Kidney (tissue), 14 donors: Measurements from ENCODE around the gene ARL6IP1. TPM values are rescaled to one million over a fixed set of nuclear protein-coding genes. Genes with fewer than 3 reads are reported as not detected.

Experiments used
- DNase-seq, 5 donors: peaks; one replicate each; pipeline ENCODE4 v3.0.0-alpha.2; 2013 to 2020
- FAIRE-seq: peaks from 2 replicates; lab custom pipeline; 2012; peaks lifted over from hg19 to GRCh38; lab: Jason Lieb, UNC
- H3K27ac ChIP-seq, 2 donors: one replicate each; pipeline ENCODE4 v1.7.0; 2013; ENCODE audit warnings: low read depth in 2 of 2, low read length in 2 of 2, inconsistent platforms in 1 of 2
- H3K27me3 ChIP-seq: one replicate; pipeline ENCODE4 v1.7.1; 2013; ENCODE audit warnings: low read length, inconsistent platforms; ENCODE audit not compliant: control insufficient read depth, insufficient read depth
- H3K36me3 ChIP-seq, 3 donors: one replicate each; pipeline versions ENCODE4 v1.7.0 to v1.7.1; 2013; ENCODE audit warnings: low read length in 3 of 3, control low read depth in 1 of 3, inconsistent platforms in 1 of 3; ENCODE audit not compliant: insufficient read depth in 3 of 3, control insufficient read depth in 2 of 3
- H3K4me1 ChIP-seq, 3 donors: one replicate each; pipeline versions ENCODE4 v1.7.0 to v1.7.1; 2013; ENCODE audit warnings: low read length in 3 of 3, inconsistent platforms in 1 of 3, low read depth in 1 of 3; ENCODE audit not compliant: control insufficient read depth in 2 of 3, insufficient read depth in 2 of 3
- H3K4me3 ChIP-seq, 3 donors: one replicate each; pipeline versions ENCODE4 v1.7.0 to v1.8.1; 2013; ENCODE audit warnings: low read length in 3 of 3, control low read depth in 1 of 3, inconsistent platforms in 1 of 3
- H3K9ac ChIP-seq, 3 donors: one replicate each; pipeline versions ENCODE4 v1.7.0 to v1.7.1; 2013; ENCODE audit warnings: low read length in 3 of 3, control low read depth in 1 of 3, inconsistent platforms in 1 of 3
- H3K9me3 ChIP-seq, 3 donors: one replicate each; pipeline versions ENCODE4 v1.7.0 to v1.7.1; 2013; ENCODE audit warnings: low read length in 3 of 3, control low read depth in 1 of 3, inconsistent platforms in 1 of 3; ENCODE audit not compliant: control insufficient read depth in 2 of 3, insufficient read depth in 1 of 3
- CTCF ChIP-seq: IDR thresholded peaks from 3 replicates; pipeline ENCODE4 v1.5.1; 2012; ENCODE audit warnings: mild to moderate bottlenecking, moderate library complexity, borderline replicate concordance; ENCODE audit not compliant: insufficient read depth; ENCODE audit errors: extremely low read depth
- intact Hi-C: fragments of 100-400 bp; cut with DNase I; formaldehyde crosslinking; loops from one replicate; pipeline ENCODE4 v1.11.1; 2022
- polyA plus RNA-seq: library from polyadenylated mRNA; stranded (reverse); fragments of 350-450 nt; fragmentation: Illumina TruSeq; extraction: RNeasy Lipid Tissue Mini Kit (QIAGEN cat#74804); gene quantifications from one replicate; pipeline ENCODE4 v1.2.3, GENCODE V29; 2014; ENCODE audit warnings: low read depth, low replicate concordance; ENCODE audit not compliant: insufficient read depth
- total RNA-seq: library from RNA; stranded (reverse); fragmentation: NEBNext Ultra II Directional; extraction: Animal tissue kit (Norgen Biotek cat#: 25700); gene quantifications from one replicate; pipeline ENCODE4 v1.2.1, GENCODE V29; 2021
- donor health status: control.
- donor health status: control.
- donor health status: control.
- donor health status: control.
- donor health status: control.
- donor health status: DM: yes; HTN: yes; CAD: no.
- donor health status: Normal renal cell carcinoma (clear cell type).

ARL6IP1 gene
- total and polyA plus RNA-seq, 2 donors from 2014 or later = 99.5 to 107 TPM

- intact Hi-C loops = no loop called here
- peak overlapping the region in 1 of 3 donors; percentile 16 for H3K9ac ChIP-seq
These were observed 3.2 kb upstream of the ARL6IP1 start for GRCh38 chr16:18804540-18804939.

GRCh38 chr16:18803569-18804462, 2.5 kb upstream of the ARL6IP1 start:
- DNase-seq (no peak), FAIRE-seq (no peak)
- TF ChIP-seq CTCF = no peak
- no peaks in the 10 kb centered on the region for H3K27me3 ChIP-seq
- H3K4me1 ChIP-seq = peaks cover 0 to 15% (median 7%) of the 10 kb centered on the region in 3 donors
- peak overlapping the region in 1 of 3 donors; percentile 16 for H3K9ac ChIP-seq
- H3K36me3 ChIP-seq = peaks cover 0 to 6% (median 5%) of the 10 kb centered on the region in 3 donors
- no peak overlapping the region for H3K27ac ChIP-seq
- H3K9me3 ChIP-seq = no peaks in the 10 kb centered on the region
- intact Hi-C loops = no loop called here
- H3K4me3 ChIP-seq = no peak overlapping the region

More at GRCh38 chr16:18804540-18804939, 3.2 kb upstream of the ARL6IP1 start:
- peaks cover 0 to 13% (median 12%) of the 10 kb centered on the region in 3 donors for H3K36me3 ChIP-seq
- H3K27ac ChIP-seq = no peak overlapping the region
- H3K9me3 ChIP-seq = no peaks in the 10 kb centered on the region
- H3K4me1 ChIP-seq = peaks cover 0 to 15% (median 6%) of the 10 kb centered on the region in 3 donors
- TF ChIP-seq CTCF = no peak
- DNase-seq (no peak), FAIRE-seq (no peak)
- no peak overlapping the region for H3K4me3 ChIP-seq
- no peaks in the 10 kb centered on the region for H3K27me3 ChIP-seq

DNA sequence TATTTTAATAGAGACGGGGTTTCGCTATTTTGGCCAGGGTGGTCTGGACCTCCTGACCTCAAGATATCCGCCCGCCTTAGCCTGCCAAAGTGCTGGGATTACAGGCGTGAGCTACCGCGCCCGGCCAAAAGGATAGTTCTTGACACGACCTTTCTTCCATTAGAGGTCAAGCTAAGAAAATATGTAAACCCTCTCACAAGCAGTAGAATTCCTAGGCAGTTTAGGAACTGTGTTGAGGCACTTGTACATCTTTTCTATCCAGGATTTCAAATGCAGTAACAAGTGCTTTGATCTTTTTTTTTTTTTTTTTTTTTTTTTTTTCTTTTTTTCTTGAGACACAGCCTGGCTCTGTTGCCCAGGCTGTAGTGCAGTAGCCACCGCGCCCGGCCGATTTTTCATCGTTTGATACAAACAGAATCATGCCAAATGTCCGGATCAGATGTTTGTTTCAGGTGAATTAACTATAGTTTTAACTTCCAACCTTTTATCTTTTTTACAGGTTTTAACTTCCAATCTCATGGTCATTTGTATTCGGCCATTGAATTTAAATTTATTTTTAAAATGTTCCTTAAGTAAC, 1.5 kb upstream of the ARL6IP1 start:
- no peaks in the 10 kb centered on the region for H3K36me3 ChIP-seq
- no peak overlapping the region for H3K9ac ChIP-seq
- intact Hi-C loops = no loop called here
- peak overlapping the region in 1 of 2 donors; percentile 14 for H3K27ac ChIP-seq
- H3K4me1 ChIP-seq = peaks cover 0 to 15% (median 7%) of the 10 kb centered on the region in 3 donors
- no peaks in the 10 kb centered on the region for H3K9me3 ChIP-seq
- FAIRE-seq (no peak), DNase-seq (peak in 1 of 5 donors; percentile 40)
- TF ChIP-seq CTCF = no peak
- no peaks in the 10 kb centered on the region for H3K27me3 ChIP-seq
- H3K4me3 ChIP-seq = no peak overlapping the region
